Urinary bladder (tissue), 4 donors: ENCODE data around the gene RANBP3. TPM values are rescaled to one million over a fixed set of nuclear protein-coding genes. Genes with fewer than 3 reads are reported as not detected.
"Not testable (repeated sequence)": the region's sequence is repeated elsewhere in the genome, so short reads cannot be mapped to it uniquely, and the experiment has no call there.

Experiments
- DNase-seq: peaks from one replicate; pipeline ENCODE4 v3.0.0-alpha.2; 2015; ENCODE audit errors: extremely low spot score
- H3K27ac ChIP-seq: one replicate; pipeline ENCODE4 v1.5.1; 2013; ENCODE audit warnings: low read depth, mild to moderate bottlenecking, moderate library complexity
- H3K36me3 ChIP-seq: one replicate; pipeline ENCODE4 v1.6.1; 2013; ENCODE audit warnings: mild to moderate bottlenecking, moderate library complexity; ENCODE audit not compliant: insufficient read depth
- H3K4me1 ChIP-seq: one replicate; pipeline ENCODE4 v1.6.1; 2013; ENCODE audit warnings: mild to moderate bottlenecking, moderate library complexity; ENCODE audit not compliant: insufficient read depth
- H3K4me3 ChIP-seq: one replicate; pipeline ENCODE4 v1.5.1; 2013; ENCODE audit warnings: low read depth, low read length
- WGBS: extraction: QIAGEN DNeasy Blood & Tissue Kit; methylation state at CpG from one replicate; pipeline ENCODE4 v1.1.7; 2013; 5-methylcytosine and 5-hydroxymethylcytosine counted together
- polyA plus RNA-seq: library from polyadenylated mRNA; stranded (reverse); fragments of 200-250 nt; gene quantifications from one replicate; pipeline ENCODE4 v1.2.3, GENCODE V29; 2013
- total RNA-seq: library from RNA; depleted of rRNA; stranded (reverse); fragments of >200 nt; gene quantifications from one replicate; pipeline ENCODE4 v1.2.3, GENCODE V29; 2014
- donor health status: healthy with polysubstance abuse.
- donor health status: healthy.

The RANBP3 gene
- total and polyA plus RNA-seq, 2 donors, result 44.2 to 106 TPM

GRCh38 chr19:5961969-5962945 lies 15.7 kb downstream of the RANBP3 start:
- Histone ChIP-seq H3K4me3 (no peak overlapping the region), H3K27ac (peak overlapping the region; percentile 67)
- 38% methylated on average over 29 of the region's 29 CpGs for whole genome bisulfite sequencing

GRCh38 chr19:5961641-5961968 lies 16.3 kb downstream of the RANBP3 start:
- H3K4me3 ChIP-seq, H3K36me3 ChIP-seq, H3K4me1 ChIP-seq, DNase-seq: not testable (repeated sequence)
- 56% methylated on average over 6 of the region's 6 CpGs for WGBS
- peak overlapping the region; percentile 67 for H3K27ac ChIP-seq

More at GRCh38 chr19:5961969-5962945, 15.7 kb downstream of the RANBP3 start:
- Histone ChIP-seq H3K36me3 (no peaks in the 10 kb centered on the region), H3K4me1 (no peaks in the 10 kb centered on the region)
- no peak for DNase-seq

GRCh38 chr19:5960005-5961001 lies 17.6 kb downstream of the RANBP3 start:
- Histone ChIP-seq H3K4me1 (no peaks in the 10 kb centered on the region), H3K36me3 (no peaks in the 10 kb centered on the region), H3K4me3 (no peak overlapping the region), H3K27ac (peak overlapping the region; percentile 14)
- no peak for DNase-seq
- 53% methylated on average over 18 of the region's 18 CpGs for WGBS

- WGBS, result 77% methylated on average over 14 of the region's 14 CpGs
- H3K27ac ChIP-seq, result no peak overlapping the region
- H3K36me3 ChIP-seq, result no peaks in the 10 kb centered on the region
- H3K4me1 ChIP-seq, result no peaks in the 10 kb centered on the region
- no peak for DNase-seq
- no peak overlapping the region for H3K4me3 ChIP-seq
These were observed 18.5 kb downstream of the RANBP3 start for GRCh38 chr19:5959260-5960004.

GRCh38 chr19:5958851-5959122 lies 19.2 kb downstream of the RANBP3 start:
- DNase-seq, result no peak
- Histone ChIP-seq H3K4me1 (peaks cover under 1% of the 10 kb centered on the region), H3K4me3 (no peak overlapping the region), H3K36me3 (no peaks in the 10 kb centered on the region), H3K27ac (no peak overlapping the region)
- WGBS, result 90% methylated on average over 10 of the region's 10 CpGs

- no peak for DNase-seq
- H3K27ac ChIP-seq, result no peak overlapping the region
- no peak overlapping the region for H3K4me3 ChIP-seq
- no peaks in the 10 kb centered on the region for H3K36me3 ChIP-seq
- WGBS, result 88% methylated on average over 21 of the region's 21 CpGs
- H3K4me1 ChIP-seq, result peaks cover 3% of the 10 kb centered on the region
These were observed 19.7 kb downstream of the RANBP3 start for GRCh38 chr19:5958074-5958850.

- no peak overlapping the region for H3K4me3 ChIP-seq
- peaks cover 6% of the 10 kb centered on the region for H3K4me1 ChIP-seq
- no peak overlapping the region for H3K27ac ChIP-seq
- 68% methylated on average over 10 of the region's 10 CpGs for WGBS
- no peaks in the 10 kb centered on the region for H3K36me3 ChIP-seq
- DNase-seq, result no peak
These were observed 20.8 kb downstream of the RANBP3 start for GRCh38 chr19:5957170-5957569.

GRCh38 chr19:5956728-5957127 lies 21.2 kb downstream of the RANBP3 start:
- WGBS, result 84% methylated on average over 12 of the region's 12 CpGs
- no peak overlapping the region for H3K27ac ChIP-seq
- H3K4me1 ChIP-seq, result peaks cover 6% of the 10 kb centered on the region

GRCh38 chr19:5956323-5956722 lies 21.6 kb downstream of the RANBP3 start:
- DNase-seq, result no peak
- 51% methylated on average over 3 of the region's 3 CpGs for WGBS
- H3K4me3 ChIP-seq, result no peak overlapping the region
- H3K27ac ChIP-seq, result no peak overlapping the region
- H3K4me1 ChIP-seq, result peaks cover 6% of the 10 kb centered on the region
- H3K36me3 ChIP-seq, result no peaks in the 10 kb centered on the region

More at GRCh38 chr19:5956728-5957127, 21.2 kb downstream of the RANBP3 start:
- DNase-seq, result no peak
- H3K4me3 ChIP-seq, result no peak overlapping the region
- H3K36me3 ChIP-seq, result no peaks in the 10 kb centered on the region

- H3K4me3 ChIP-seq, result no peak overlapping the region
- H3K27ac ChIP-seq, result no peak overlapping the region
- DNase-seq, result no peak
- H3K4me1 ChIP-seq, result peaks cover 6% of the 10 kb centered on the region
- no peaks in the 10 kb centered on the region for H3K36me3 ChIP-seq
- WGBS, result 38% methylated on average over 3 of the region's 3 CpGs
These were observed 22.4 kb downstream of the RANBP3 start for GRCh38 chr19:5955636-5955935.

GRCh38 chr19:5954293-5954692 lies 23.6 kb downstream of the RANBP3 start:
- Histone ChIP-seq H3K4me1 (peaks cover 6% of the 10 kb centered on the region), H3K27ac (peak overlapping the region; percentile 60), H3K36me3 (no peaks in the 10 kb centered on the region), H3K4me3 (no peak overlapping the region)
- no peak for DNase-seq
- WGBS, result 28% methylated on average over 6 of the region's 6 CpGs

GRCh38 chr19:5953680-5954213 lies 24.2 kb downstream of the RANBP3 start:
- DNase-seq, result no peak
- H3K4me1 ChIP-seq, result peaks cover 6% of the 10 kb centered on the region
- no peaks in the 10 kb centered on the region for H3K36me3 ChIP-seq
- no peak overlapping the region for H3K4me3 ChIP-seq
- peak overlapping the region; percentile 60 for H3K27ac ChIP-seq
- WGBS, result 43% methylated on average over 17 of the region's 17 CpGs
